SHP77 (cell line): ENCODE data around the gene NDUFB10.
"Not testable (repeated sequence)": the region's sequence is repeated elsewhere in the genome, so short reads cannot be mapped to it uniquely, and the experiment has no call there.

Experiments used
- DNase-seq, 2 experiments: peaks; one replicate each; lab custom pipeline; 2025; lab: John Stamatoyannopoulos, UW

The NDUFB10 gene

GRCh38 chr16:1946495-1947368 is 12.6 kb upstream of the NDUFB10 start:
- no peak for DNase-seq

GRCh38 chr16:1947369-1947670 is 12.0 kb upstream of the NDUFB10 start:
- DNase-seq: no peak

GRCh38 chr16:1949507-1949906 is 9.8 kb upstream of the NDUFB10 start:
- DNase-seq: no peak

GRCh38 chr16:1950047-1950446 is 9.3 kb upstream of the NDUFB10 start:
- no peak for DNase-seq

- DNase-seq: no peak
These were observed 8.8 kb upstream of the NDUFB10 start for GRCh38 chr16:1950559-1950958.

GRCh38 chr16:1953734-1954133 is 5.6 kb upstream of the NDUFB10 start:
- DNase-seq: no peak

GRCh38 chr16:1957434-1958142 is 1.8 kb upstream of the NDUFB10 start:
- DNase-seq: not testable (repeated sequence)

GRCh38 chr16:1958143-1958491 is 1.2 kb upstream of the NDUFB10 start:
- not testable (repeated sequence) for DNase-seq

GRCh38 chr16:1958715-1959268 is 546 bp upstream of the NDUFB10 start:
- no peak for DNase-seq

- DNase-seq: peak; percentile 47 to 69
These were observed 1.6 kb downstream of the NDUFB10 start for GRCh38 chr16:1960665-1961630.

- no peak for DNase-seq
These were observed 2.3 kb downstream of the NDUFB10 start for GRCh38 chr16:1961651-1962067.

- DNase-seq: not testable (repeated sequence)
These were observed 3.1 kb downstream of the NDUFB10 start for GRCh38 chr16:1962161-1963153.

- no peak for DNase-seq
These were observed 4.6 kb downstream of the NDUFB10 start for GRCh38 chr16:1963806-1964505.

- peak; percentile 94 to 98 for DNase-seq
These were observed 5.4 kb downstream of the NDUFB10 start, which contains the start of gene RPS2 for GRCh38 chr16:1964506-1965395. Gene RPS2, minus strand, starts transcription at chr16:1964826. Its CDS starts 201 bp downstream, at chr16:1964625.

GRCh38 chr16:1965396-1966001 is 6.2 kb downstream of the NDUFB10 start:
- no peak for DNase-seq

GRCh38 chr16:1966460-1966859 is 7.1 kb downstream of the NDUFB10 start, which contains the start of gene RNF151:
Gene RNF151, plus strand, starts transcription at chr16:1966856. Its CDS starts 26 bp downstream, at chr16:1966882.
- DNase-seq: no peak

GRCh38 chr16:1968146-1968953 is 9.0 kb downstream of the NDUFB10 start:
- DNase-seq: no peak
